Adrenal gland (tissue), 5 donors: Measurements from ENCODE around the gene PRMT7.
A peak's percentile ranks its signal among the peaks of the same experiment; 100 is the strongest.

Experiments used
- POLR2A ChIP-seq, 2 donors: fragments of 450-650 bp; IDR thresholded peaks; one replicate each; pipeline ENCODE4 v1.6.1; 2017; ENCODE audit warnings: antibody characterized with exemption in 2 of 2, mild to moderate bottlenecking in 2 of 2, moderate library complexity in 1 of 2
- TF ChIP-seq, protein P1 (sequence below), 6 experiments: fragments of 450-650 bp in 4 of 6; fragments of 200-600 bp in 2 of 6; sonication (generic) in 1 of 6; IDR thresholded peaks; 1 replicate in 5 of 6; 2 replicates in 1 of 6; pipeline versions ENCODE4 v1.5.1 to v1.8.0; 2016 to 2021; ENCODE audit warnings: antibody characterized with exemption in 6 of 6, mild to moderate bottlenecking in 2 of 6, moderate library complexity in 1 of 6
- donor health status: DM: no; HTN: no; CAD: no.

DNA sequence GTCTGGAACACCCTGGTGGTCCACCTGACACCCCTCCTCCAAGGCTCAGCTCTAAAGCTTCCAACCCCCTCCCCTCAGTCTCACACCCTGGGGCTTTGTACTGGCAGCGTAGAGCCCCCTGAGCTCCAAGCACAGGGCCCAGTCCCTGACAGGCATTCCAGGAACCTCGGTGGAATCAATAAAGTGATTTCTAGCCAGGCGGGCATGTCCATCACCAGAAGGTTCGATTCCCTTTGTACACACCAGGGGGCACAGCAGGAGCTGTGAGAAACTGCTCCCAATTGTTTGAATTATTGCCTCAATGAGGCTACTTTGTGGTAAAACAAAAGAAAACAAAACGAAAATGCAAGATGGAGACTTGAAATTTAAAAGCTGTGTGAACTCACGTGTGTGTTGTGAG lies 85.7 kb downstream of the PRMT7 start:
- TF ChIP-seq, protein P1, sequence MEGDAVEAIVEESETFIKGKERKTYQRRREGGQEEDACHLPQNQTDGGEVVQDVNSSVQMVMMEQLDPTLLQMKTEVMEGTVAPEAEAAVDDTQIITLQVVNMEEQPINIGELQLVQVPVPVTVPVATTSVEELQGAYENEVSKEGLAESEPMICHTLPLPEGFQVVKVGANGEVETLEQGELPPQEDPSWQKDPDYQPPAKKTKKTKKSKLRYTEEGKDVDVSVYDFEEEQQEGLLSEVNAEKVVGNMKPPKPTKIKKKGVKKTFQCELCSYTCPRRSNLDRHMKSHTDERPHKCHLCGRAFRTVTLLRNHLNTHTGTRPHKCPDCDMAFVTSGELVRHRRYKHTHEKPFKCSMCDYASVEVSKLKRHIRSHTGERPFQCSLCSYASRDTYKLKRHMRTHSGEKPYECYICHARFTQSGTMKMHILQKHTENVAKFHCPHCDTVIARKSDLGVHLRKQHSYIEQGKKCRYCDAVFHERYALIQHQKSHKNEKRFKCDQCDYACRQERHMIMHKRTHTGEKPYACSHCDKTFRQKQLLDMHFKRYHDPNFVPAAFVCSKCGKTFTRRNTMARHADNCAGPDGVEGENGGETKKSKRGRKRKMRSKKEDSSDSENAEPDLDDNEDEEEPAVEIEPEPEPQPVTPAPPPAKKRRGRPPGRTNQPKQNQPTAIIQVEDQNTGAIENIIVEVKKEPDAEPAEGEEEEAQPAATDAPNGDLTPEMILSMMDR (IDR thresholded peaks at IDR 0.05) = peak; percentile 45 to 76 (median 62)
- no peak for TF ChIP-seq POLR2A (IDR thresholded peaks at IDR 0.05)
